HG03159 (cell line): Measurements from ENCODE around the gene TLCD3A.

Experiments
- ATAC-seq: cut with Tn5 transposase; IDR thresholded peaks from one replicate; pipeline ENCODE4 v1.9.1; 2021; ENCODE audit warnings: mild to moderate bottlenecking, moderate library complexity; ENCODE audit not compliant: unreplicated experiment

Gene TLCD3A

DNA sequence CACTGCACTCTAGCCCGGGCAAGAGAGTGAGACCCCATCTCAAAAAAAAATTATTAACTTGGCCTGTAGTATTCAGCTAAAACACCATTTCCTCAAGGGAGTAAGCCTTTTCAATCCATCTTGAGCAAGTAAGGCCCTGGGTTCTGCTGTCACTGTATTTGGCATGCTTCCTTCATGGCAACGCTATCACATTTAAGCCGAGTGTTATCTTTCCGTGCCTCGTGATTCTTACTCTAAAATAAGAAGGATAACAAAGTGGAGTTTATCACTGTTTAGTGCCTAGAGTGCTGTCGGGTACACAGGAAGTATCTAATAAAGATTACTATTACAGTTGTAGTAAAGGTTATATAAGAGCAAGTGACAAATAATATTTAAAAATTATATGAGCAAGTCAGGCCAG is 26.5 kb upstream of the TLCD3A start:
- ATAC-seq, result no peak

DNA sequence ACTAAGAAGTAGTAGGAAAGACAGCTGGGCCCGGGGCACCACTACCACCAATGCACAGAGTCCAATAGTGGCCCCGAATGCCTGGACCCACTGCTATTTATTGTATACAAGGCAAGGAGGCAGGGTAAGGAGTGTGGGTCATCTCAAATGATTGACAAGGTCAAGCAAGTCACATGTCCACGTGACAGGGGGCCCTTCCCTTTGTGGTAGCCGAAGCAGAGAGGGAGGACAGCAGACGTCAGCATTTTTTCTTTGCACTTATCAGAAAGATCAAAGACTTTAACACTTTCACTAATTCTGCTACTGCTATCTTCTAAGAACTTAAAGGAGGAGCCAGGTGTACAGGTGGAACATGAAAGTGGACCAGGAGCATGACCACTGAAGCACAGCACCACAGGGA is 24.3 kb upstream of the TLCD3A start:
- ATAC-seq, result no peak

DNA sequence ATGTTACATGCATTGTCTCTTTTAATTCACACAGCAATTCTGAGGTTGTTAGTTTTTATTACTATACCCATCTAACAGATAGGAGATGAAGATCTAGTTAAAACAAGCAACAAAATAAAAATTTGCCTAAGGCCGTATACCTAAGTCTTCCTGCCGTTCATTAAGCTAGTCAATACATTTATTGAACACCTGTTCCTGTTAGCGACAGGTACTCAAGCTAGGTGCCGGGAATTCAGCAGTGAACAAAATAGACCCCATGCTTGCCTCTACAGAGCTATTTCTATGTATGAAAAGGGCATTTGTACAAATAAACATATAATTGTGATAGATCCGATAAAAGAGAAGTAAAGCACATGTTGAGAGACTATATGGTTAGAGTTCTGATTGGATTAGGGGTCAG is 14.3 kb upstream of the TLCD3A start:
- no peak for ATAC-seq

DNA sequence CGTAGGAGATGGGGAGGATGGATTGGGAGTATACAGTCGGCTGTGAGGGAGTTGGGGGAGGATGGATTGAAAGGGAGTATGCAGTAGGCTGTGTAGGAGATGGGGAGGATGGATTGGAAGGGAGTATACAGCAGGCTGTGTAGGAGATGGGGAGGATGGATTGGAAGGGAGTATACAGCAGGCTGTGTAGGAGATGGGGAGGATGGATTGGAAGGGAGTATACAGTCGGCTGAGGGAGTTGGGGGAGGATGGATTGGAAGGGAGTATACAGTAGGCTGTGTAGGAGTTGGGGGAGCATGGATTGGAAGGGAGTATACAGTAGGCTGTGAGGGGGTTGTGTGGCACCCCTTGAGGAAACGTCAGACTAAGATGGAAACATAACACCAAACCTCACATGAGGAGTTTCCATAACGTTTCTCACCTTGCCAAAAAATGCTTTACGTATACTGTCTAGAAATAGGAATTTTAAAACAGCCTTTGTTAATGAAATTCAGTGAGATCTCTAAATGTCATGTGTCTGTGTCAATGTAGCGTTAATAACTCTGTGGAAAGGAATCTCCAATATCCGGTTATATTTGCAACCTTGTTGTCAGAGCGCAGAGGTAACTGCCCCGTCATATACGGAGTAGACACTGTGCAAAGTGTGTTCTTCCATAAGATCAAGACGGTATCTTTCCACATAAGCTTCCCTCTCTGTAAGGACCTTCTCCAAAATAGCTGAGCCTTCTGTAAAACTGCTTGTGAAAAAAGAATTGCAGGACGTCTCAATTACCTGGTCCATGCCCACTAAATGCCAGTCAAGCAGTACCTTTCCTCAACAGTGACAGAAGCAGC is 11.5 kb upstream of the TLCD3A start:
- no peak for ATAC-seq

DNA sequence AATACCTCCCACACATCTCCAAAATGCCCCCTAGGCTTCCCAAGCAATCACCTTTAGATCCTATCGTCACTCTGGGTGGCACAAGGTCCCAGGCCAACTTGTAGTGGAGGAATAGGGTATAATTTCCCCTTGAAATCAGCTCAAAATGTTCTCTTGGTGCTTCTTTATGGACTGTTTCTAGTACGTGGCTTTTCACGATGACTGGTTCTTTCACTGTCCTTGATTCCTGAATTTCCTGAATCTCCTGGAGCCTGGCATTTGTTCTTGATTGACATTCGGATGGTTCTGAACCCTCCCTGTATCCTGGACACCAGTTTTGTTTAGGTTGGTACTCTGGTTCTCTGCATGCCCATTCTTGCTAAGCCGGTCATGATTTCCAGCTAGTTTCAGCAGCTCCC is 10.9 kb upstream of the TLCD3A start:
- ATAC-seq, result no peak

DNA sequence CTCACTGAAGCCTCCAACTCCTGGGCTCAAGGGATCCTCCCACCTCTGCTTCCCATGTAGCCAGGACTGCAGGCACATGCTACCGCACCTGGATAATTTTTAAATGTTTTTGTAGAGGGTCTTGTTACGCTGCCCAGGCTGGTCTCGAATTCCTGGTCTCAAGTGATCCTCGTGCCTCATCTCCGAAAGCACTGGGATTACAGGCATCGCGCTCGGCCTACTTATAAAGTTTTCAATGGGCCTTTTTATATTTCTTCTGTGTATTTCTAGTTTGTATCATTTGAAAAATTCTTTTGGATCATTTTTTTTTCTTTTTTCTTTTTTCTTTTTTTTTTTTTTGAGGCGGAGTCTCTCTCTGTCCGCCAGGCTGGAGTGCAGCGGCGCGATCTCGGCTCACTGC is 7.3 kb upstream of the TLCD3A start:
- no peak for ATAC-seq

DNA sequence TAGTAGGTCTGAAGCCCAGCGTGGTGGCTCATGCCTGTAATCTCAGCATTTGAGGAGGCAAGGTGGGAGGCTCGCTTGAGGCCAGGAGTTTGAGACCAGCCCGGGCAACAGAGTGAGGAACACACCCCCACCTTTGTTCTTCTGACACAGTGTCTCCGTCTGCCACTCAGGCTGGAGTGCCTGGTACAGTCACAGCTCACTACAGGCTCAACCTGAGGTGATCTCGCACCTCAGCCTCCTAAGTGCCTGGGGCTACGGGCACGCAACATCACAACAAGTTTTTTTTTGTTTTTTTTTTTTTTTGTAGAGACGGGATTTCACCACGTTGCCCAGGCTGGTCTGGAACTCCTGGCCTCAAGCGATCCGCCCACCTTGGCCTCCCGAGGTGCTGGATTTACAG is 6.7 kb upstream of the TLCD3A start:
- ATAC-seq, result no peak

DNA sequence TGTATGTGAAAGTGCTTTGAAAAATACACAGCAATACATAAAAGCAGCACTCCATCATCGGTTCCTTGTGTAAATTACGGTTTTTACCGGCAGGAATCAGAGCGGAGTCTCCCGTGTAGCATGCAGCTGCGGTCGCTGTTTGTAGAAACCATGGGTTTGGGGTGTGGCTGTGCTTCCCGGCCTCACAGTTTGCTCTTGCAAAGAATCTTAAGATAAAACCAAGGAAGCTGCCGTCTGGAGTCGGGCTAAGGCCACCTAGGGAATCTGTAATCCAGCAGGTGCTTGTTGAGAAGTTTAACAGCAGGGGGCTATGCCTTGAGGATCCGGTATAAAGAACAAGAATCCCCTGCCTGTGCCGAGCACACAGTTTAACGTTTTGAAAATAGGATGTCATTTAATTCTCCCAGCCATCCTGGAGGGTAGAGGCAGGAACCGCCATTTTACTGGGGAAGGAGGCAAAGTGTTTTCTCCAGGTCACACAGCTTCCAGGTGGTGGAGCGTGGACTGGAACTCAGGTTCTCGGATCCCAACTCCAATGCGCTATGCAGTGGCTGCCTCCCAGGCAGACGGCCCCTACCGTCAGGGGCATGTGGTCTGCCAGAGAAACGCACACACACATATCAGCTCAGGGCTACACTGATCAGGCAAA is 6.0 kb upstream of the TLCD3A start:
- no peak for ATAC-seq

DNA sequence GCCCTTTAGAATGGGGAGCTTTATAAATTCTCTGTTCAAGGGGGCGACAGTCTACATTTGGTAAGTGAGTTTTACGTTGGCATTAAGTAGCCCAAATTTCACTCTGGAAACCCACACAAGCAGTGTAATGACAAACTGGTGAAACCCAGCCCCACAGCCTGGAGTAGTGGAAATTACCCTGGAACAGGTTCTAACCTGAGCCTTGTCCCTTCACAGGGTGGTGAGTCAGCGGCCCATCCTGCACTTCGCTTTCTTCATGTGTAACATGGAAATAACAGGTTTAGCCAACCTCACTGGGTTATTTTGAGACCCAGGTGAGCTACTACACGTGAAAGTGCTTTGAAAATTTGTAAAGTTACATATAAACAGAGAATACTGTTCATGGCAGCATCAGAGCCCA is 3.5 kb upstream of the TLCD3A start:
- ATAC-seq, result no peak

DNA sequence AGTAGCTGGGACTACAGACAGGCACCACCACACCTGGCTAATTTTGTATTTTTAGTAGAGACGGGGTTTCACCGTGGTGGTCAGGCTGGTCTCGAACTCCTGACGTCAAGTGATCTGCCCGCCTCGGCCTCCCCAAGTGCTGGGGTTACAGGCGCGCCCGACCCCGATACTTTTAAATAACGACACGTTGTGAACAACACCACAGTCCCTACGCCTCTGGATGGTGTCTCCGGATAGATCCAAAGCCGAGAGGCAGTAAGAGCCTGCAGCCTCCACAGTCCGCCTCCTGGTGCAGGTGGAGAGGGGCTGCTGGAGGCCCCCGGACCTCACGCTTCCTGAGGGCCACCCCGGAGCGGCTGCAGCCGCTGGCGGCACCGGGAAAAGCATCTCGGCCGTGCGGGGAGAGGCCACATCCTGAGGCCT is 741 bp upstream of the TLCD3A start:
- peak; percentile 21 for ATAC-seq

DNA sequence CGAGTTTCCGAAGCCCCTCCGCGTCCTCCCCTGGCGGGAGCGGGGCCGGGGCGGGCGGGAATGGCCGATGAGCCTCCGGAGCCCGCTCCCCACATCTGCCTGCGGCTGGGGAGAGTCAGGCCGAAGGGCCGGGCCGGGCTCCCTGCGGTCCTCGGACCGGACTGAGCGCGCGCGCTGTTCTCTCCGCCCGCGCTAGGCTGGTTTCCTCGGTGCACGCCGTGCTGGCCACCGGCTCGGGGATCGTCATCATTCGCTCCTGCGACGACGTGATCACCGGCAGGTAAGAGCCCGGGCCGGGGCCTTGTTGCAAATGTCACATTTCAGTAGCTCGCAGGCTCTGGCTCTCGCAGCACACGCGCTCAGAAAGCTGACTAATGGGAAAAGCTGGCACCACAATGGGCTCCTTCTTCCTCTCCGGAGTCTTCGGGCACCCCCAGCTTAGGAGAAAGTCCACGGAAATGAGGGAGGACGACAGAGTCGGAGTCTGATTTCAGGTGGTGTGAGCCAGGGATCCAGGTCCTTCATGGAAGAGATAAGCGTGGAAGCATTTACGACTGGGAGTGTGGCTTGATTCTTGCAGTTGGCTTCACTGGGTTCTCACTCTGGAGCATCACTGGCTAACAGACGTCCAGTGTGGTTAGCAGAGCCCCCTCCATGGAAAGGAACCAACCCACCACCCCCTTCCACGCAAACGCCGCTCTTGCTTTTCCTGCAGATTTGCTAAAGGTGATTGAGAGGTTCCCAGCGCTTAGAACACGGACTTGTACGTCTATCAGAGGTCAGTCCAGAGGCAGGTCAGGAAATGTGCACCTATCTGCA is 715 bp downstream of the TLCD3A start:
- ATAC-seq, result peak; percentile 47

DNA sequence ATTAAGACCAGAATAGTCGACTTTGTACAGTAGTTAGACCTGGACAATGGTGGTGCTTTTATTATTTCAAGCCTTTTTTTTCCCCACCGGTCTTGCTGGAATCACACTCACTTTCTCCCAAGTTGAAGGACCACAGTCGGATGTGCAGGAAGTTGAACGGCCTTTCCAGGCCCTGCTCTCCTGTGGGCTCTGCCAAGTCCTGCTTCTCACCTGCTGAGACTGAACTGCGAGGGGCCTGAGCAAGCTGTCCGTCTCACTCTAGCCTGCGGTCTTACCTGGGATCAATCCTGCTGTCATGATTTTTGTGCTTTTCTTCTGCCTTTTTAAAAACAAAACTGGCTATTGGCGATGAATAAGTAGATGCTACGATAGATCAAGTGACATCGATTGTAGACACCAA is 1.3 kb downstream of the TLCD3A start:
- ATAC-seq, result no peak

DNA sequence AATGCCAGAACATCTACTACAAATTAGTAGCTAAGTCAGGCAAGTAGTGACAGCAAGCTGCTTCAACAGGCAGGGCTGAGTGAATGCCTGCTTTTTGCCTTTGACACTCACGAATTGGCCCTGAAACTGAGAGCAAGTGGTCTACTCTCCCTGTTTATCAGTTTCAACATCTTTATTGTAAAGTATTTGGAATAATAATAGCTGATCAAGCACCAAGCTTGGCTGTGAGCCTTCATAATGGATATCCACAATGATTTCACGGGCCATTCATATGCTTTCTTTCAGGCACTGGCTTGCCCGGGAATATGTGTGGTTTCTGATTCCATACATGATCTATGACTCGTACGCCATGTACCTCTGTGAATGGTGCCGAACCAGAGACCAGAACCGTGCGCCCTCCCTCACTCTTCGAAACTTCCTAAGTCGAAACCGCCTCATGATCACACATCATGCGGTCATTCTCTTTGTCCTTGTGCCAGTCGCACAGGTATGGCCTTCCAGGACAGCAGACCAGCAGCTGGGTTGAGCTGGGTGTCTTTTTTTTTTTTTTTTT is 5.2 kb downstream of the TLCD3A start:
- ATAC-seq, result no peak

DNA sequence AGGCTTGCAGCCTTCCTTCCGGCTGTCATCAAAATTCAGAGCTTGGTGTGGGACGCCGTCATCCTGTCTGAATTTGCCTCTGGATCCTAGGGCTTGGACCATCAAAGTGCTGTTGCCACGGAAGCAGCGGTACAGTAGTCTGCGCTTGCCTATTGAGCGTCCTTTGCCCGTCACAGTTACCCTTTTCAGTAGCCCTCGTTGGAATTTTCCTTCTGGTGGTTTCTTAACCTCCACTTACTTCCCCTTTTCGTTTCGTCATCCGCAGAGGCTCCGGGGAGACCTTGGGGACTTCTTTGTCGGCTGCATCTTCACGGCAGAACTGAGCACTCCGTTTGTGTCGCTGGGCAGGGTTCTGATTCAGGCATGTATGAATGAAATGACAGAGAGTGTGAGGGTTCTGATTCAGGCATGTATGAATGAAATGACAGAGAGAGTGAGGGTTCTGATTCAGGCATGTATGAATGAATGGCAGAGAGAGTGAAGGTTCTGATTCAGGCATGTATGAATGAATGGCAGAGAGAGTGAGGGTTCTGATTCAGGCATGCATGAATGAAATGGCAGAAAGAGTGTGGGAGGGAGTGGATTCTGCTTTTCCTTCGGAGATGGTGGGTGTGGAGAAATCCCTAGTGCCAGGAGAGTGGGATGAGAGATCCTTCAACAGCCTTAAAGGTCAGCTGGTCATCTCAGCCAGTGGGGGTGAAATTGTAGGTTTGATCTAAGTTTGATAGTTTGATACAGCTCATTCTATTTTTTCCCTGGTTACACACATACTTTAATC is 8.0 kb downstream of the TLCD3A start:
- peak; percentile 76 for ATAC-seq

DNA sequence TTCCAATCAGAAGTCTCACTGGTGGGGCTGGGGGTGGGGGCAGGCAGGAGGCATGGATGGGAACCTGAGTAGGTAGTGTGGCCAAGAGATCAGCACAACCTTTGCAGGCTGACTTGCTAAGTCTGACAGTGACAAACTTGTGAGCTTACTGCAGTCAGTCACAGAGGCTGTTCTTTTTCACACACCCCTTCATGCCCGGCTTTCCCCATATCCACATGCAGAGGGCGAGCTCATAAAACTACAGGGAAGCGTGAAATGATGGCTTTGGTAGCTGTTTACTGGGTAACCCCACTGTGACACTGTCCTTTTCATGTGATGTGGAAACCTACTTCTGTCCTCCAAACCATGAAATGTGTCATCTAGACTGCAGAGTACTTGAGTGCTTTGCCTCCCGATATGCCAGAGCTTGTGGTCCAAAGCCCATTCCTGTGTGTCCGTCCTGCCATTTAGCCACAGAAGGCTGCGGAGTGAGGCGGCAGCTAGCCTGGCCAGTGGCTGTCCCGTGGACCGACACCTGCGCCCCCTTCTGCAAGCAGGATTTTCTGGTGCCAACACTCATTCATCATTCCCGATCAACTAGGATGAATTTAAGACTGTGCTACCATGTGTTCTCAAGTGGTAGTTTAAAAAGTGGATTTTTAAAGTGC is 9.9 kb downstream of the TLCD3A start:
- ATAC-seq, result no peak

DNA sequence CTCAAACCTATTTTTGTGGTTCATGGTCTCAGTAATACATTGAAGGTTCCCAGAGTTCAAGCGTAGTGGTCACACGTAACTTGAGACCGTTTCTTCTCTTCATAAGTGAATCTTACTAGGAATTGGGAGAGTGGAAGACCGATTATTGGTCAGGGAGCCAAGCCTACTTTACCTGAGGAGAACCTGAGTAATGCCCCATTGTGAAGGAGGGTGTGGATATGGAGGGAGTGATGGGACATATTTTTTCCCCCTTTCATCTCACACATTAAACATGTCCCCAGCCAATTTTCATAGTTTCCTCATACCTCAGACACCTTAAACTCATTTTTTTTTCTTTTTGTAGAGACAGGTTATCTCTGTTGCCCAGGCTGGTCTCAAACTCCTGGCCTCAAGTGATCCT is 10.7 kb downstream of the TLCD3A start:
- ATAC-seq, result no peak

DNA sequence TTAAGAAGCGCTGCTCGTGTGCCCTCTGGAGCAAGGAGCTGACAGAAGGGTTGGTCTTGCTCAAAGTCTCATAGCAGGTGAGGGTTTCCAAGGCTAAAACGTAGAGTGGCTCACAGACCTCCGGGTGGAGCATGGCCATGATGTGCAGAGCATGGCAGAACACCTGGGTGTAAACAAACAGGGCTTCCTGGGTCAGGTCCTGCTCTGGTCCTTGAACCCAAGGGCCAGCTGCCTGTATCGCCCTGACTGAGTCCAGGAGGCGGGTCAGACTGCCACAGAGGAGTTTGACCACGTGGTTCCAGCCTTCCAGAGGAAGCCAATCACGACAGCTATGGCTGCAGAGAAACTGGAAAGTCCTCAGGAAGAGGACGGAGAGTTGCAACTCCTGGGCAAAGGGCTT is 12.5 kb downstream of the TLCD3A start:
- no peak for ATAC-seq

DNA sequence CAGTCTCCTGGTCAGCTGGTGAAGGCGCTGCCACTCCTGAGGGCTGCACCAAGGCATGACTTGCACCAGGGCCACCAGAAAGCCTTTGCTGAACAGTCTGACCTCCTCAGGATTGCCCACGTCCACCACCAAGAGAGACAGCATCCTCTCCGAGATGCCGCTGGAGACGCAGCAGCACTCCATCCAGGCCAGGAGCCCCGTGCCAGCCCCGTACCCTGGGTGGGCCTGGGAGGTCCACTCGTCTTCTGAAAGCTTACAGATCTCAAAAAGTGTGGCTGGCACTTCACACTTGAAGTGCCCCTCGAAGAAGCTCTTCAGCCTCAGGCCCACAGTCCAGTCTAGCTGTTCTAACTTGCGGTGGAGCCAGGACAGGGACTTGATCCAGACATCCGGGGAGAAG is 13.0 kb downstream of the TLCD3A start:
- no peak for ATAC-seq

DNA sequence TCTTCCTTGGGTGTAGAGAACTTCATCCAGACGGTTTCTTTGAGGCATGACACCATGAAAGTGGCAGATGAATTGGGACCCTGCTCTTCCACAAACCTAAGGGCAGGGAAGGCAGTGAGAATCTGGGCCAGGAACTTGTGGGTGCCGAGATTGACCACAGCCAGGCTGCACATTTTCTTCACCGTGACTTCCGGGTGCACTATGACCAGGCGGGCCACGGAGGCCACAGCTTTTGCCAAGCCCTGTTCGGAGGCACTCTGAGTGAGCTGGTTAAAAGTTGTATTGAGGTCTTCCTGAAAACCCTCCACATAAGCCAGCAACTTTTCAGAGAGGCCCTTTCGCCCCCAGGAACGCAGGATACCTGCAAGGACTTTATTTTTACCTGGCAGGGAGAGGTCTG is 13.8 kb downstream of the TLCD3A start:
- ATAC-seq, result no peak
